K562 (cell line): Measurements from ENCODE around the gene CCDC34. TPM values are rescaled to one million over a fixed set of nuclear protein-coding genes. Genes with fewer than 3 reads are reported as not detected.
A peak's percentile ranks its signal among the peaks of the same experiment; 100 is the strongest.

Source experiments
- CBX5 ChIP-seq: IDR thresholded peaks from 2 replicates; pipeline ENCODE4 v1.6.1; 2014; ENCODE audit warnings: low read depth, borderline replicate concordance
- ETS2 ChIP-seq: IDR thresholded peaks from 2 replicates; pipeline ENCODE4 v1.6.1; 2016; ENCODE audit warnings: borderline replicate concordance, missing genetic modification characterization, mild to moderate bottlenecking, moderate library complexity, missing compliant biosample characterization; ENCODE audit not compliant: poor library complexity, severe bottlenecking
- FOSL1 ChIP-seq: fragments of 200-800 bp; sonication (Bioruptor generic); conservative IDR thresholded peaks from 2 replicates; pipeline ENCODE4 v1.6.1; 2016; ENCODE audit warnings: missing genetic modification characterization, missing compliant biosample characterization
- GATA2 ChIP-seq: sonication (generic); formaldehyde crosslinking; IDR thresholded peaks from 2 replicates; pipeline ENCODE4 v1.4.0; 2020; ENCODE audit warnings: mild to moderate bottlenecking, missing genetic modification reagents
- JUND ChIP-seq, 2 experiments: IDR thresholded peaks; 2 replicates in 1 of 2; 3 replicates in 1 of 2; pipeline ENCODE4 v1.6.1; 2011; ENCODE audit warnings: borderline replicate concordance in 2 of 2, low read depth in 2 of 2, low read length in 2 of 2, improper control_type of control experiment in 1 of 2, missing biosample characterization in 1 of 2, missing genetic modification characterization in 1 of 2, missing genetic modification reagents in 1 of 2
- MAX ChIP-seq: sonication (generic); formaldehyde crosslinking; IDR thresholded peaks from 2 replicates; pipeline ENCODE4 v1.9.0; 2022; ENCODE audit warnings: mild to moderate bottlenecking, missing genetic modification reagents
- MBD1 ChIP-seq: fragments of 250-450 bp; sonication (Bioruptor Pico); IDR thresholded peaks from 2 replicates; pipeline ENCODE4 v1.8.0; 2022; ENCODE audit warnings: inconsistent platforms
- NCOA4 ChIP-seq: fragments of 450-650 bp; IDR thresholded peaks from 2 replicates; pipeline ENCODE4 v1.6.1; 2018; ENCODE audit warnings: mild to moderate bottlenecking; ENCODE audit not compliant: partially characterized antibody
- PTRF ChIP-seq: fragments of 450-650 bp; IDR thresholded peaks from 2 replicates; pipeline ENCODE4 v1.6.1; 2016; ENCODE audit warnings: mild to moderate bottlenecking, missing genetic modification characterization, missing compliant biosample characterization
- RBBP5 ChIP-seq: fragments of 200-600 bp; sonication (generic); IDR thresholded peaks from 2 replicates; pipeline ENCODE4 v1.6.1; 2012; ENCODE audit warnings: borderline replicate concordance, mild to moderate bottlenecking, low read length, control low read depth, inconsistent platforms; ENCODE audit not compliant: insufficient read depth, poor library complexity, severe bottlenecking
- REST ChIP-seq, 2 experiments: fragments of 450-650 bp; formaldehyde crosslinking in 1 of 2; IDR thresholded peaks; 2 replicates each; pipeline versions ENCODE4 v1.4.0 to v1.6.1; 2014 to 2020; ENCODE audit warnings: mild to moderate bottlenecking in 2 of 2, borderline replicate concordance in 1 of 2, low read depth in 1 of 2
- SP2 ChIP-seq: IDR thresholded peaks from 2 replicates; pipeline ENCODE4 v1.6.1; 2011; ENCODE audit warnings: mild to moderate bottlenecking, low read depth, low read length, moderate library complexity; ENCODE audit not compliant: poor library complexity, severe bottlenecking; ENCODE audit errors: extremely low read depth
- ZNF511 ChIP-seq: sonication (generic); formaldehyde crosslinking; IDR thresholded peaks from 2 replicates; pipeline ENCODE4 v1.8.0; 2022; ENCODE audit warnings: mild to moderate bottlenecking, missing genetic modification reagents
- ZSCAN32 ChIP-seq: fragments of 450-650 bp; formaldehyde crosslinking; IDR thresholded peaks from 2 replicates; pipeline ENCODE4 v1.4.0; 2020; ENCODE audit warnings: mild to moderate bottlenecking, moderate library complexity
- polyA plus RNA-seq, 8 experiments: library from polyadenylated mRNA; depleted of rRNA in 4 of 8; stranded (reverse) in 5 of 8; unstranded in 3 of 8; fragments of >200 nt; fragmentation: Nextera tagmentation in 2 of 8; fragmentation: Illumina TruSeq in 1 of 8; extraction: Ambion mirVana in 2 of 8; extraction: Trizol in 1 of 8; gene quantifications; 2 replicates each; pipeline versions ENCODE4 v1.2.1 to v1.2.3, GENCODE V29; 2011 to 2014; ENCODE audit warnings: inconsistent platforms in 1 of 8, missing spikeins in 1 of 8
- total RNA-seq, 7 experiments: library from RNA; depleted of rRNA in 6 of 7; stranded (reverse); fragments of >200 nt in 6 of 7; fragmentation: Illumina TruSeq in 2 of 7; extraction: Trizol in 2 of 7; gene quantifications; 2 replicates each; pipeline versions ENCODE4 v1.2.1 to v1.2.3, GENCODE V29; 2011 to 2021; ENCODE audit warnings: low replicate concordance in 1 of 7

The CCDC34 gene
- total and polyA plus RNA-seq, 9 of the 15 experiments (the other 6 are each of a cell fraction or from before 2014, with no cell fraction given), result 6.2 to 42.0 (median 15.7) TPM

- TF ChIP-seq JUND (IDR thresholded peaks at IDR 0.05; ENCODE audit: borderline replicate concordance, low read depth, low read length) (peak; percentile 7; the same call in 1 of the 2 replicates), JUND (tag; IDR thresholded peaks at IDR 0.05; ENCODE audit: borderline replicate concordance, low read depth, low read length) (no peak), ZNF511 (CRISPR knock-in tag) (peak; percentile 68; the same call in 1 of the 2 replicates), MAX (CRISPR knock-in tag) (peak; percentile 89), GATA2 (CRISPR knock-in tag) (0 out of 2 replicates have a peak, but pooled peaks have one; percentile 12), FOSL1 (tag) (no peak), REST (IDR thresholded peaks at IDR 0.05; ENCODE audit: borderline replicate concordance) (peak; percentile 57), REST (CRISPR knock-in tag; IDR thresholded peaks at IDR 0.05; ENCODE audit: low read depth) (0 out of 2 replicates have a peak, but pooled peaks have one; percentile 25), ZSCAN32 (CRISPR knock-in tag) (no peak), SP2 (no peak), ETS2 (tag) (no peak), PTRF (tag) (no peak), RBBP5 (peak; percentile 95), CBX5 (no peak), MBD1 (CRISPR knock-in tag) (no peak), NCOA4 (no peak)
These were observed at the start of gene CCDC34 (continued) for GRCh38 chr11:27362749-27363575.
